K562 (cell line): ENCODE data around the gene SLC30A4. TPM values are rescaled to one million over a fixed set of nuclear protein-coding genes. Genes with fewer than 3 reads are reported as not detected.

Experiments used
- CEBPB ChIP-seq: fragments of 450-650 bp; IDR thresholded peaks from 2 replicates; pipeline ENCODE4 v1.6.1; 2016; ENCODE audit warnings: missing genetic modification characterization, missing compliant biosample characterization
- COPS2 ChIP-seq: fragments of 450-650 bp; conservative IDR thresholded peaks from 2 replicates; pipeline ENCODE4 v1.6.1; 2016; ENCODE audit warnings: mild to moderate bottlenecking, moderate library complexity
- DACH1 ChIP-seq: fragments of 450-650 bp; IDR thresholded peaks from 2 replicates; pipeline ENCODE4 v1.6.1; 2018; ENCODE audit not compliant: partially characterized antibody
- DIDO1 ChIP-seq: fragments of 450-650 bp; IDR thresholded peaks from 2 replicates; pipeline ENCODE4 v1.6.1; 2016; ENCODE audit warnings: low read depth, missing biosample characterization, missing genetic modification characterization
- NCOA4 ChIP-seq: fragments of 450-650 bp; IDR thresholded peaks from 2 replicates; pipeline ENCODE4 v1.6.1; 2018; ENCODE audit warnings: mild to moderate bottlenecking; ENCODE audit not compliant: partially characterized antibody
- PCBP1 ChIP-seq: fragments of 200-400 bp; formaldehyde crosslinking; IDR thresholded peaks from 2 replicates; pipeline ENCODE4 v1.6.1; 2018; ENCODE audit warnings: mild to moderate bottlenecking, low read depth, low read length; ENCODE audit not compliant: poor library complexity, severe bottlenecking
- RBM17 ChIP-seq: fragments of 200-400 bp; formaldehyde crosslinking; IDR thresholded peaks from 2 replicates; pipeline ENCODE4 v1.6.1; 2017; ENCODE audit warnings: low read depth, mild to moderate bottlenecking, low read length, borderline replicate concordance
- ZNF445 ChIP-seq: fragments of 250-450 bp; sonication (Bioruptor Pico); IDR thresholded peaks from 2 replicates; pipeline ENCODE4 v1.4.0; 2020; ENCODE audit warnings: low read depth, mild to moderate bottlenecking, moderate library complexity
- ZNF79 ChIP-seq: fragments of 250-450 bp; sonication (Bioruptor Pico); IDR thresholded peaks from 2 replicates; pipeline ENCODE4 v1.4.0; 2020; ENCODE audit warnings: low read depth, mild to moderate bottlenecking, moderate library complexity
- polyA plus RNA-seq, 8 experiments: library from polyadenylated mRNA; depleted of rRNA in 4 of 8; stranded (reverse) in 5 of 8; unstranded in 3 of 8; fragments of >200 nt; fragmentation: Nextera tagmentation in 2 of 8; fragmentation: Illumina TruSeq in 1 of 8; extraction: Ambion mirVana in 2 of 8; extraction: Trizol in 1 of 8; gene quantifications; 2 replicates each; pipeline versions ENCODE4 v1.2.1 to v1.2.3, GENCODE V29; 2011 to 2014; ENCODE audit warnings: inconsistent platforms in 1 of 8, missing spikeins in 1 of 8
- total RNA-seq, 7 experiments: library from RNA; depleted of rRNA in 6 of 7; stranded (reverse); fragments of >200 nt in 6 of 7; fragmentation: Illumina TruSeq in 2 of 7; extraction: Trizol in 2 of 7; gene quantifications; 2 replicates each; pipeline versions ENCODE4 v1.2.1 to v1.2.3, GENCODE V29; 2011 to 2021; ENCODE audit warnings: low replicate concordance in 1 of 7
- TF ChIP-seq, protein P1 (sequence below): fragments of 250-450 bp; sonication (Bioruptor Pico); IDR thresholded peaks from 2 replicates; pipeline ENCODE4 v1.4.0; 2020; ENCODE audit warnings: mild to moderate bottlenecking
- TF ChIP-seq, protein P2 (sequence below): fragments of 200-800 bp; sonication (Bioruptor generic); IDR thresholded peaks from 2 replicates; pipeline ENCODE4 v1.6.1; 2017; ENCODE audit warnings: missing genetic modification characterization, missing compliant biosample characterization
- TF ChIP-seq, protein P3 (sequence below): fragments of 450-650 bp; formaldehyde crosslinking; IDR thresholded peaks from 2 replicates; pipeline ENCODE4 v1.4.0; 2022; ENCODE audit warnings: mild to moderate bottlenecking, moderate library complexity
- TF ChIP-seq, protein P4 (sequence below), 2 experiments: fragments of 450-650 bp in 1 of 2; sonication (generic) in 1 of 2; formaldehyde crosslinking in 1 of 2; IDR thresholded peaks; 2 replicates each; pipeline versions ENCODE4 v1.7.1 to v1.9.0; 2016 to 2022; ENCODE audit warnings: inconsistent platforms in 1 of 2, mild to moderate bottlenecking in 1 of 2, missing genetic modification reagents in 1 of 2

The SLC30A4 gene
- total and polyA plus RNA-seq, 9 of the 15 experiments (the other 6 are each of a cell fraction or from before 2014, with no cell fraction given), result 0.21 to 0.73 (median 0.36) TPM

DNA sequence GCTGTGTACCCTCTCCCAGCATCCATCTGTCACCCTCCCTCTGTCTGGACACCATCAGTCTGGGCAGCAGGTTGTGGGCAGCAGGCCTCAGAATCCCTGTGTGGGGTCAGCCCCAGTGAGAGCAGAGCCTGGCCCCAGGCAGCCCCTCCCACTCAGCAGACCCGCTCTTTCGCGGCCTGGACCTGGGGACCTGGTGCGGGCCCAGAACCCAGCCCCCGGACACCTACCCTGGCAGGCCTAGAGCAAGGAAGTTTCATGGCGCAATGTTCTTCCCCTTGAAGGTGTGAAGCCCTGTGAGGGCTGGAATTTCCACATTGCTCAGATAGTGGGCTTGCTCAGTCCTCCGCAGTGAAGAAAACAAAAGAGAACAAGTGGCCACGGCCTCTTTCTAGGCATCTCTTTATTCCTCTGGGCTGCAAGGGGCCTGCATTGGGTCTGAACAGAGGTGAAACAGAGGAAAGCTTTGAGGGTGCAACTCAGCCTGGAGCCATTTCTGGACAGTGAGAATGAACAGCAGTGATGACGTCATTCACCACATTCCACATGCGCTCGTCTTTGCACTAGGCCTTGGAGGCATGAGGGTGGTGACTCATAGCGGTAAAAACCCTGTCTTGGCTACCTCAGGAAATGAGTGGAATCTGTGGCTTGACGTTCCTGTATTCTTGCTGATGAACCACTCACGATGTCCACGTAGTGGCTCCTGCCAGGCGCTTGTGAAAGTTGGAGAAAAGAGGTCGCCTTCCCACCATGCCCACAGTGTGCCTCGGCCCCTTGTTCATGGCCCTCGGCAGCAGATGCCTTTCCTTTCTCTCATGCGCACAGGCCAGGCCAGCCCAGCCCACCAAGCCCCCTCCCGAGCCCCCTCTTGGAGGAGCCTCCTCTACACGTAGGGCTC is 66.1 kb downstream of the SLC30A4 start (continued):
- TF ChIP-seq DACH1, result no peak
- TF ChIP-seq, protein P1, sequence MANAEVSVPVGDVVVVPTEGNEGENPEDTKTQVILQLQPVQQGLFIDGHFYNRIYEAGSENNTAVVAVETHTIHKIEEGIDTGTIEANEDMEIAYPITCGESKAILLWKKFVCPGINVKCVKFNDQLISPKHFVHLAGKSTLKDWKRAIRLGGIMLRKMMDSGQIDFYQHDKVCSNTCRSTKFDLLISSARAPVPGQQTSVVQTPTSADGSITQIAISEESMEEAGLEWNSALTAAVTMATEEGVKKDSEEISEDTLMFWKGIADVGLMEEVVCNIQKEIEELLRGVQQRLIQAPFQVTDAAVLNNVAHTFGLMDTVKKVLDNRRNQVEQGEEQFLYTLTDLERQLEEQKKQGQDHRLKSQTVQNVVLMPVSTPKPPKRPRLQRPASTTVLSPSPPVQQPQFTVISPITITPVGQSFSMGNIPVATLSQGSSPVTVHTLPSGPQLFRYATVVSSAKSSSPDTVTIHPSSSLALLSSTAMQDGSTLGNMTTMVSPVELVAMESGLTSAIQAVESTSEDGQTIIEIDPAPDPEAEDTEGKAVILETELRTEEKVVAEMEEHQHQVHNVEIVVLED (CRISPR knock-in tag), result no peak
- no peak for TF ChIP-seq DIDO1
- no peak for TF ChIP-seq COPS2
- TF ChIP-seq ZNF79, result no peak
- TF ChIP-seq ZNF445 (CRISPR knock-in tag), result no peak
- TF ChIP-seq NCOA4, result no peak
- no peak for TF ChIP-seq PCBP1
- no peak for TF ChIP-seq RBM17
- TF ChIP-seq, protein P2, sequence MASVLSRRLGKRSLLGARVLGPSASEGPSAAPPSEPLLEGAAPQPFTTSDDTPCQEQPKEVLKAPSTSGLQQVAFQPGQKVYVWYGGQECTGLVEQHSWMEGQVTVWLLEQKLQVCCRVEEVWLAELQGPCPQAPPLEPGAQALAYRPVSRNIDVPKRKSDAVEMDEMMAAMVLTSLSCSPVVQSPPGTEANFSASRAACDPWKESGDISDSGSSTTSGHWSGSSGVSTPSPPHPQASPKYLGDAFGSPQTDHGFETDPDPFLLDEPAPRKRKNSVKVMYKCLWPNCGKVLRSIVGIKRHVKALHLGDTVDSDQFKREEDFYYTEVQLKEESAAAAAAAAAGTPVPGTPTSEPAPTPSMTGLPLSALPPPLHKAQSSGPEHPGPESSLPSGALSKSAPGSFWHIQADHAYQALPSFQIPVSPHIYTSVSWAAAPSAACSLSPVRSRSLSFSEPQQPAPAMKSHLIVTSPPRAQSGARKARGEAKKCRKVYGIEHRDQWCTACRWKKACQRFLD (CRISPR knock-in tag), result 0 out of 2 replicates have a peak, but pooled peaks have one; percentile 60
- no peak; the same call in 1 of the 2 replicates for TF ChIP-seq CEBPB (tag)
- TF ChIP-seq, protein P3, sequence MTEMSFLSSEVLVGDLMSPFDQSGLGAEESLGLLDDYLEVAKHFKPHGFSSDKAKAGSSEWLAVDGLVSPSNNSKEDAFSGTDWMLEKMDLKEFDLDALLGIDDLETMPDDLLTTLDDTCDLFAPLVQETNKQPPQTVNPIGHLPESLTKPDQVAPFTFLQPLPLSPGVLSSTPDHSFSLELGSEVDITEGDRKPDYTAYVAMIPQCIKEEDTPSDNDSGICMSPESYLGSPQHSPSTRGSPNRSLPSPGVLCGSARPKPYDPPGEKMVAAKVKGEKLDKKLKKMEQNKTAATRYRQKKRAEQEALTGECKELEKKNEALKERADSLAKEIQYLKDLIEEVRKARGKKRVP, result no peak
- TF ChIP-seq, protein P4, sequence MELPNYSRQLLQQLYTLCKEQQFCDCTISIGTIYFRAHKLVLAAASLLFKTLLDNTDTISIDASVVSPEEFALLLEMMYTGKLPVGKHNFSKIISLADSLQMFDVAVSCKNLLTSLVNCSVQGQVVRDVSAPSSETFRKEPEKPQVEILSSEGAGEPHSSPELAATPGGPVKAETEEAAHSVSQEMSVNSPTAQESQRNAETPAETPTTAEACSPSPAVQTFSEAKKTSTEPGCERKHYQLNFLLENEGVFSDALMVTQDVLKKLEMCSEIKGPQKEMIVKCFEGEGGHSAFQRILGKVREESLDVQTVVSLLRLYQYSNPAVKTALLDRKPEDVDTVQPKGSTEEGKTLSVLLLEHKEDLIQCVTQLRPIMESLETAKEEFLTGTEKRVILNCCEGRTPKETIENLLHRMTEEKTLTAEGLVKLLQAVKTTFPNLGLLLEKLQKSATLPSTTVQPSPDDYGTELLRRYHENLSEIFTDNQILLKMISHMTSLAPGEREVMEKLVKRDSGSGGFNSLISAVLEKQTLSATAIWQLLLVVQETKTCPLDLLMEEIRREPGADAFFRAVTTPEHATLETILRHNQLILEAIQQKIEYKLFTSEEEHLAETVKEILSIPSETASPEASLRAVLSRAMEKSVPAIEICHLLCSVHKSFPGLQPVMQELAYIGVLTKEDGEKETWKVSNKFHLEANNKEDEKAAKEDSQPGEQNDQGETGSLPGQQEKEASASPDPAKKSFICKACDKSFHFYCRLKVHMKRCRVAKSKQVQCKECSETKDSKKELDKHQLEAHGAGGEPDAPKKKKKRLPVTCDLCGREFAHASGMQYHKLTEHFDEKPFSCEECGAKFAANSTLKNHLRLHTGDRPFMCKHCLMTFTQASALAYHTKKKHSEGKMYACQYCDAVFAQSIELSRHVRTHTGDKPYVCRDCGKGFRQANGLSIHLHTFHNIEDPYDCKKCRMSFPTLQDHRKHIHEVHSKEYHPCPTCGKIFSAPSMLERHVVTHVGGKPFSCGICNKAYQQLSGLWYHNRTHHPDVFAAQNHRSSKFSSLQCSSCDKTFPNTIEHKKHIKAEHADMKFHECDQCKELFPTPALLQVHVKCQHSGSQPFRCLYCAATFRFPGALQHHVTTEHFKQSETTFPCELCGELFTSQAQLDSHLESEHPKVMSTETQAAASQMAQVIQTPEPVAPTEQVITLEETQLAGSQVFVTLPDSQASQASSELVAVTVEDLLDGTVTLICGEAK (IDR thresholded peaks at IDR 0.05), result no peak
- TF ChIP-seq, protein P4 (CRISPR knock-in tag; IDR thresholded peaks at IDR 0.05), result no peak
